Measurements from ENCODE around the gene EHD1. TPM values are rescaled to one million over a fixed set of nuclear protein-coding genes. Genes with fewer than 3 reads are reported as not detected.

The EHD1 gene
- total and polyA plus RNA-seq, 2 donors (not counting 1 experiment from before 2014, with no cell fraction given) = 71.3 to 240 TPM

DNA sequence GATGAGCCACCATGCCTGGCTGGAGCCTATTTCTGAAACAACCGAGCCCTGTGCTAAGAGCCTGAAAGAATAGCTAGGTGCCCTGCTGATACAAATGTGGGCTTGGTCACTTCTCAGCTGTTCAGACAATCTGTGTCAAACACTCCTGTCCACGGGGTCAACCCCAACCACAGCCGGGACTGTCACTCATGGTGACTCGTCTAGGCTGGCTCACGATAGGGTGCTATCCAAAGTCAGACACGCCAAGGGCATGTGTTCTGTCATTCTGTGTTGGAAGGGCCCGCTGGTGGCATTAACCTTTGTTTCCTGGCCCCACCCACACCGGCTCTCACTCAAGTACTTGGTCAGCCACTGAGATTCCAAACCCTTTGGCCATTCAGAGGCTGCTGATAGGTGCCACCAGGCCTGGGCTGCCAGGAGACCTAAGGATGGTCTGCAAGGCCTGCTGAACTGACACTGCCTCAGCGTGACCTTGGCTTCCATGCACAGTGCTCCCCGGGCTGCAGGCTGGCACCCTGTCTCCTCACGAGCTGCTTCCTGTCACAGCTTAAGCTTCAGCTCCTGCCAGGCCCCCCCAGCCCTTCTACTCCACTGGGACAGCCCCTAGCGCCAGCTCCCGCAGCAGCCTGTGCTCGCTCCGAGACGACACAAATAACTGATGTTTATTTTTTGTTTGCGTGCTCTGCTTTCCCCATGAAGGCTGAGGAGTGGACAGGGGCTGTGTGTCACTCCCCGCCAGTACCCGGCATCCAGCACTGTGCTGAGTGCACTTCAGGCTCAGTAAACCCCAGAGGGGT, 19.8 kb downstream of the EHD1 start:
- Histone ChIP-seq H3K27ac (ENCODE audit: insufficient read depth, low read length) (peak overlapping the region; percentile 22), H3K9ac (ENCODE audit: insufficient read depth, low read length) (no peak overlapping the region), H3K27me3 (ENCODE audit: control insufficient read depth, insufficient read depth, low read length) (no peaks in the 10 kb centered on the region), H3K4me3 (replicated peaks in 1 of 4; ENCODE audit: control extremely low read depth in 1 of 4, insufficient read depth in 1 of 4, low read depth in 3 of 4, low read length in 4 of 4) (no peak overlapping the region), H4K20me1 (ENCODE audit: control insufficient read depth, extremely low read depth, insufficient read depth, low read length) (no peaks in the 10 kb centered on the region), H3K4me2 (ENCODE audit: extremely low read depth, insufficient read depth, low read length) (no peak overlapping the region), H3K9me3 (ENCODE audit: control insufficient read depth, insufficient read depth, low read depth, low read length) (no peaks in the 10 kb centered on the region), H2AFZ (ENCODE audit: low read length) (no peak overlapping the region), H3K79me2 (ENCODE audit: control insufficient read depth, insufficient read depth, low read length) (peaks cover 79% of the 10 kb centered on the region), H3K4me1 (ENCODE audit: control insufficient read depth, extremely low read depth, insufficient read depth, low read length) (peaks cover 54% of the 10 kb centered on the region), H3K36me3 (ENCODE audit: control insufficient read depth, insufficient read depth, low read length) (peaks cover 44% of the 10 kb centered on the region)
- no peak for DNase-seq (ENCODE audit: low read depth in 2 of 2)
- TF ChIP-seq, protein P1, sequence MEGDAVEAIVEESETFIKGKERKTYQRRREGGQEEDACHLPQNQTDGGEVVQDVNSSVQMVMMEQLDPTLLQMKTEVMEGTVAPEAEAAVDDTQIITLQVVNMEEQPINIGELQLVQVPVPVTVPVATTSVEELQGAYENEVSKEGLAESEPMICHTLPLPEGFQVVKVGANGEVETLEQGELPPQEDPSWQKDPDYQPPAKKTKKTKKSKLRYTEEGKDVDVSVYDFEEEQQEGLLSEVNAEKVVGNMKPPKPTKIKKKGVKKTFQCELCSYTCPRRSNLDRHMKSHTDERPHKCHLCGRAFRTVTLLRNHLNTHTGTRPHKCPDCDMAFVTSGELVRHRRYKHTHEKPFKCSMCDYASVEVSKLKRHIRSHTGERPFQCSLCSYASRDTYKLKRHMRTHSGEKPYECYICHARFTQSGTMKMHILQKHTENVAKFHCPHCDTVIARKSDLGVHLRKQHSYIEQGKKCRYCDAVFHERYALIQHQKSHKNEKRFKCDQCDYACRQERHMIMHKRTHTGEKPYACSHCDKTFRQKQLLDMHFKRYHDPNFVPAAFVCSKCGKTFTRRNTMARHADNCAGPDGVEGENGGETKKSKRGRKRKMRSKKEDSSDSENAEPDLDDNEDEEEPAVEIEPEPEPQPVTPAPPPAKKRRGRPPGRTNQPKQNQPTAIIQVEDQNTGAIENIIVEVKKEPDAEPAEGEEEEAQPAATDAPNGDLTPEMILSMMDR (conservative IDR thresholded peaks at IDR 0.05 in 1 of 2, IDR thresholded peaks at IDR 0.05 in 1 of 2; ENCODE audit: low read depth in 1 of 2, low read length in 2 of 2) = no peak
- no peak for TF ChIP-seq EZH2 (IDR thresholded peaks at IDR 0.05; ENCODE audit: low read length, missing control alignments)

DNA sequence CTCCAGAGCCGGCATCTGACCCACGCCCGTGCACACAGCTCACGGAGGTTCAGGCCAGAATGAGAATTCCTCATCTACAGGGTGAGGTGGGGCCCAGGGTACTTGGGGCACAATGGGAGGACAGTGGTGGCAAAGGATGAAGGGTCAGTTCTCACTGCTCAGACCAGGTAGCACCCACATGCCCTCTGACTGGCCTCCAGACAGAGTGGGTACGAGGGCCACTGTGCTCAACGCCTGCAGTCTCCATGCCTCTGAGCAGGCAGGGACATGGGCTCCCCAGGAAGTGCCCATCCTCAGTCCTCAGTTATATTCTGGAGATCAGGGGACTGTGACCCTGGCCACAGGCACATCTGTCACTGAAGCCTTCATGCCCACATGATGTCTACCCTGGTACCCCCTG, 20.9 kb downstream of the EHD1 start:
- DNase-seq (ENCODE audit: low read depth in 2 of 2) = no peak
- H3K4me2 ChIP-seq (ENCODE audit: extremely low read depth, insufficient read depth, low read length) = no peak overlapping the region
- H3K79me2 ChIP-seq (ENCODE audit: control insufficient read depth, insufficient read depth, low read length) = peaks cover 73% of the 10 kb centered on the region
- no peaks in the 10 kb centered on the region for H3K9me3 ChIP-seq (ENCODE audit: control insufficient read depth, insufficient read depth, low read depth, low read length)
- H2AFZ ChIP-seq (ENCODE audit: low read length) = no peak overlapping the region
- H3K9ac ChIP-seq (ENCODE audit: insufficient read depth, low read length) = no peak overlapping the region
- no peaks in the 10 kb centered on the region for H4K20me1 ChIP-seq (ENCODE audit: control insufficient read depth, extremely low read depth, insufficient read depth, low read length)
- peaks cover 44% of the 10 kb centered on the region for H3K4me1 ChIP-seq (ENCODE audit: control insufficient read depth, extremely low read depth, insufficient read depth, low read length)
- H3K27me3 ChIP-seq (ENCODE audit: control insufficient read depth, insufficient read depth, low read length) = no peaks in the 10 kb centered on the region
- TF ChIP-seq EZH2 (IDR thresholded peaks at IDR 0.05; ENCODE audit: low read length, missing control alignments) = no peak
- TF ChIP-seq, protein P1 (conservative IDR thresholded peaks at IDR 0.05 in 1 of 2, IDR thresholded peaks at IDR 0.05 in 1 of 2; ENCODE audit: low read depth in 1 of 2, low read length in 2 of 2) = no peak
- H3K36me3 ChIP-seq (ENCODE audit: control insufficient read depth, insufficient read depth, low read length) = peaks cover 52% of the 10 kb centered on the region
- no peak overlapping the region for H3K4me3 ChIP-seq (replicated peaks in 1 of 4; ENCODE audit: control extremely low read depth in 1 of 4, insufficient read depth in 1 of 4, low read depth in 3 of 4, low read length in 4 of 4)
- H3K27ac ChIP-seq (ENCODE audit: insufficient read depth, low read length) = peak overlapping the region; percentile 47

GRCh38 chr11:64856382-64857227, 21.8 kb downstream of the EHD1 start:
- Histone ChIP-seq H3K27me3 (ENCODE audit: control insufficient read depth, insufficient read depth, low read length) (no peaks in the 10 kb centered on the region), H3K9ac (ENCODE audit: insufficient read depth, low read length) (peak overlapping the region; percentile 39), H3K27ac (ENCODE audit: insufficient read depth, low read length) (peak overlapping the region; percentile 98), H3K36me3 (ENCODE audit: control insufficient read depth, insufficient read depth, low read length) (peaks cover 56% of the 10 kb centered on the region), H4K20me1 (ENCODE audit: control insufficient read depth, extremely low read depth, insufficient read depth, low read length) (no peaks in the 10 kb centered on the region), H3K79me2 (ENCODE audit: control insufficient read depth, insufficient read depth, low read length) (peaks cover 64% of the 10 kb centered on the region), H2AFZ (ENCODE audit: low read length) (no peak overlapping the region), H3K4me2 (ENCODE audit: extremely low read depth, insufficient read depth, low read length) (no peak overlapping the region), H3K4me3 (replicated peaks in 1 of 4; ENCODE audit: control extremely low read depth in 1 of 4, insufficient read depth in 1 of 4, low read depth in 3 of 4, low read length in 4 of 4) (no peak overlapping the region), H3K9me3 (ENCODE audit: control insufficient read depth, insufficient read depth, low read depth, low read length) (no peaks in the 10 kb centered on the region), H3K4me1 (ENCODE audit: control insufficient read depth, extremely low read depth, insufficient read depth, low read length) (peaks cover 44% of the 10 kb centered on the region)
- TF ChIP-seq, protein P1 (conservative IDR thresholded peaks at IDR 0.05 in 1 of 2, IDR thresholded peaks at IDR 0.05 in 1 of 2; ENCODE audit: low read depth in 1 of 2, low read length in 2 of 2) = no peak
- TF ChIP-seq EZH2 (IDR thresholded peaks at IDR 0.05; ENCODE audit: low read length, missing control alignments) = no peak
- DNase-seq (ENCODE audit: low read depth in 2 of 2) = peak; percentile 72 to 81

All from fibroblast of lung (primary cell).